DMS 273 treated with DMSO at 0.1 percent for 48 hours (cell line): ENCODE data around the gene TAF10.

Experiments
- DNase-seq: peaks from one replicate; lab custom pipeline; 2025; lab: John Stamatoyannopoulos, UW

Gene TAF10

GRCh38 chr11:6607190-6607795 lies 4.7 kb downstream of the TAF10 start:
- no peak for DNase-seq

- DNase-seq: no peak
These were observed 5.4 kb downstream of the TAF10 start for GRCh38 chr11:6606471-6607189.

GRCh38 chr11:6604790-6605189 lies 7.2 kb downstream of the TAF10 start:
- DNase-seq: no peak

- DNase-seq: no peak
These were observed 7.9 kb downstream of the TAF10 start for GRCh38 chr11:6604081-6604626.

GRCh38 chr11:6603287-6604080 lies 8.5 kb downstream of the TAF10 start, which contains the start of the genes ILK and RRP8:
Gene ILK, plus strand, starts transcription at chr11:6603774. Its CDS starts 498 bp downstream, at chr11:6604272.
Gene RRP8, minus strand, starts transcription at chr11:6603616. Its CDS starts 114 bp downstream, at chr11:6603502.
- DNase-seq: peak; percentile 23

GRCh38 chr11:6602096-6602940 lies 9.7 kb downstream of the TAF10 start:
- no peak for DNase-seq

- DNase-seq: no peak
These were observed 11.0 kb downstream of the TAF10 start for GRCh38 chr11:6601041-6601461.

- no peak for DNase-seq
These were observed 12.1 kb downstream of the TAF10 start for GRCh38 chr11:6599881-6600390.

GRCh38 chr11:6599449-6599848 lies 12.6 kb downstream of the TAF10 start:
- DNase-seq: no peak

- DNase-seq: no peak
These were observed 13.5 kb downstream of the TAF10 start for GRCh38 chr11:6598555-6598954.

- DNase-seq: no peak
These were observed 15.7 kb downstream of the TAF10 start for GRCh38 chr11:6596239-6596877.

- no peak for DNase-seq
These were observed 17.8 kb downstream of the TAF10 start for GRCh38 chr11:6594142-6594768.

- no peak for DNase-seq
These were observed 24.0 kb downstream of the TAF10 start for GRCh38 chr11:6588018-6588417.

- no peak for DNase-seq
These were observed 24.6 kb downstream of the TAF10 start for GRCh38 chr11:6587360-6587953.

- no peak for DNase-seq
These were observed 25.3 kb downstream of the TAF10 start for GRCh38 chr11:6586434-6587359.

- no peak for DNase-seq
These were observed 27.5 kb downstream of the TAF10 start for GRCh38 chr11:6584528-6584927.

GRCh38 chr11:6583584-6583983 lies 28.4 kb downstream of the TAF10 start:
- DNase-seq: no peak

- no peak for DNase-seq
These were observed 32.3 kb downstream of the TAF10 start for GRCh38 chr11:6579681-6580080.

GRCh38 chr11:6578134-6578533 lies 33.9 kb downstream of the TAF10 start:
- DNase-seq: no peak
